HG02678 (cell line): ENCODE results near the gene NIP7.

ENCODE experiments used
- ATAC-seq: cut with Tn5 transposase; IDR thresholded peaks from one replicate; pipeline ENCODE4 v1.9.1; 2021; ENCODE audit warnings: mild to moderate bottlenecking, moderate library complexity; ENCODE audit not compliant: unreplicated experiment

Gene NIP7

GRCh38 chr16:69318177-69318910 is 21.2 kb upstream of the NIP7 start:
- ATAC-seq = no peak

GRCh38 chr16:69318911-69319289 is 20.7 kb upstream of the NIP7 start:
- ATAC-seq = no peak

DNA sequence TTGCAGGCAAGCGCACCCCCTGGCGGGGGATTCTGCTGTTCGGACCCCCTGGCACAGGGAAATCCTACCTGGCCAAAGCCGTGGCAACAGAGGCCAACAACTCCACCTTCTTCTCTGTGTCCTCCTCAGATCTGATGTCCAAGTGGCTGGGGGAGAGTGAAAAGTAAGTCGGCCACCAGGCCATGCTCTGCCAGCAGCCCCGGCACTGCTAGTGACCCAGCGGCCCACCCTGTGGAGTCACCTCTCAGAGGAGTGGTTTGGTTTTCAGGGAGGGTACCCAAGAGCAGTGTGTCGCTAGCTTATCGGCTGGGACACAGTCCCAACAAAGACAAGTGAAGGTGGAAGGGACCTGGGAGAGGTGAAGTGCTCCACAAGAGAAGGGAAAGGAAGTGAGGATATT is 20.2 kb upstream of the NIP7 start:
- ATAC-seq = no peak

GRCh38 chr16:69319826-69320739 is 19.5 kb upstream of the NIP7 start:
- no peak for ATAC-seq

GRCh38 chr16:69320740-69321073 is 18.9 kb upstream of the NIP7 start:
- no peak for ATAC-seq

- no peak for ATAC-seq
Measured at GRCh38 chr16:69321080-69321479, 18.5 kb upstream of the NIP7 start.

- no peak for ATAC-seq
Measured at GRCh38 chr16:69322343-69322742, 17.2 kb upstream of the NIP7 start.

GRCh38 chr16:69323415-69323814 is 16.2 kb upstream of the NIP7 start:
- no peak for ATAC-seq

DNA sequence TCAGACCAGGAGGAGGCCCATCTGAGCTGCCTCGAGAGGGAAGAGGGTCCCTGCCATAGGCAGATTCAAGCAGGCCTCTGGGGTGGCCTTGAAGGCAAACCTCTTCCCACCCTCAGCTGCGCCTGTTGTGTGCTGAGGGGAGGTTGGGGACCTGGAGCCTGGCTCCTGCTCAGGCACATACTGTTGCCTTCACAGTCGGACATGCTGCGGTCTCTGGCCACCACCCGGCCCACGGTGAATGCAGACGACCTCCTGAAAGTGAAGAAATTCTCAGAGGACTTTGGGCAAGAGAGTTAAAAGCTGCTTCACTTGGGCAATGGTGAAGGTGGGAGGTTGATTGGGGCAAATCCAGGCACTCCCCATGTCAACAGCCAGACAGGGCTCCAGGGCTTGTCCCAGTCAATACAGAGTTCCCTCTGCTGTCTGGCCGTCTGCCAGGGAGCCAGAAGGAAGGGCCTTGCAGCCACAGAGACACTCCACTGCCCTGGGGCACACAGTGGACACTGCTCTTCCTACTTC is 15.5 kb upstream of the NIP7 start:
- ATAC-seq = no peak

DNA sequence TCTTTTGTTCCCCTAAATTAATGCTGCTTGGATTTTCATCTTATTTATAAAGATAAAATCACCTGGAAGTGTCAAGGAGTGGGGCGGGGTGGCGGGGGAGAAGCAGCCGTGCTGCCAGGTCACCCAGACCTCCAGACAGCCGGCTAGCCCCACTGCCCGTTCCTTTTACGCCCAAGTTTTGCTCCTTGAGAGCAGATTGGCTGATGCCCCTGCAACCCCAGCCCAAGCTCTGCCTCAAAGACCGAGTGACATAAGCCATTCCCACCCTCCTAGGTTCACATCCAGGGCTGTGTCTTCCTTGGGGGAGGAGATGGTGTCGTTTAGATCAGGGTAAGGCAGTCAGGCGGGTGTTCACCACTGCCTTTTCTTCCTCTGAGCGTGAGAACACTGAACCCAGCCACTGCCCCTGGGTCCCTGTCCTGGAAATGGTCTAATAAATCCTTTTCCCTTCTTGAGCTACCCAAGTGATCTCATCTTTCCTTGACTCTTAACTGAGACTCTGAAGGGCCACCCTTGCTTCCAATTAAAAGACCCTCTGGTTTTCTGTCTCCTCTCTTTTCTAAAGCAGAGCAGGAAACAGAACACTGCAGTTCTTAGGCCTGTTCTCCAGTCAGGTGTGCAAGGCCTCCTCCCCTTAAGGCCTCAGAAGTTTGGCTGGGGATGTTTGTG is 14.9 kb upstream of the NIP7 start:
- ATAC-seq = no peak

DNA sequence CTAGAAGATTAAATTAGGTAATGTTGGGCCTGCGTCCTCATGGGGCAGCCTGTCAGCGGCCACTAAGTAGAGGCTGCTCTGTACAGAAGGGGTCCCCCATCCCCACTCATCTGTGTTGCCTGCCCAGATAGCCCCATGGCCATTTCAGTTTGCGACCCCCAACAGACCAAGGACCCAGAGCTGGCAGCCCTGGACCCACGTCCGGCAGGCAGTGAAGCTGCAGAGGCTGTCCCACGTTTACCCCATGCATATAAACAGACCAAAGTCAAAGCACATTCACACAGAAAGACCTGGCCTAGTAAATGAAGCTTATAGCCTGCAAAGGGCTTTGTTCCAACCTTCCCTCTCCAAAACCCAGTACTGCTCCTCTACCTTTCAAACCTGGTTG is 13.8 kb upstream of the NIP7 start:
- ATAC-seq = no peak

DNA sequence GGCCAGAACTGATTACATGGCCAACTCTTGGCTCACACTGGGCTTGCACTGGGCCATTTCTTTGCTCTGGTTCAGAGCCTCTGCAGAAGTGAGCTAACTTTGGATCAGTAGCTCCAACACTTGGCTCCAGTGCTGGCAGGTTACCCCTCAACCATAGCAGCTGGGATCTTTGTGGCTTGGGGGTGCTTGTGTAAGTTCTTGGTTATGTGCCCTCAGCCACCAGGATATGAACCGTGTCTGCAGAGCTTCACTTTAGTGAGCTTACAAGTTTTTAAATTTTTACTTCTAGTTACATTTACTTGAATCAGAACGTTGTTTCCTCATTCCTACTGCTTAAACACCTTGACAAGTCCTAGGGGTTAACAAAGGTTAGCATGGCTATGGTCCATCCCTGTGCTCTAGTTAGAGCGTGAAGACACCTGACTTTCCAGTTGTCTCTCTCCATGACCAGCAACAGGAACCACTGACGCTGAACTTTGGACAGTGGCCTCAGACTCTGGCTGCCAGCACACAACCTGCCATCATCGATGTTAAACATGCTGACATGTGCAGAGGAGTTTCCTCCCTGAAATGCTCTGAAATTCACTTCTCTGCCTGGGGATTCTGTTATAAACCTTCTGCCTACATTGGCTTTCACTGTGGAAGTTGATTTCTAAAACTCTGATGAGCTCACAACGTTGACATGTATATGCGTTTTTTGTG is 13.2 kb upstream of the NIP7 start:
- no peak for ATAC-seq

DNA sequence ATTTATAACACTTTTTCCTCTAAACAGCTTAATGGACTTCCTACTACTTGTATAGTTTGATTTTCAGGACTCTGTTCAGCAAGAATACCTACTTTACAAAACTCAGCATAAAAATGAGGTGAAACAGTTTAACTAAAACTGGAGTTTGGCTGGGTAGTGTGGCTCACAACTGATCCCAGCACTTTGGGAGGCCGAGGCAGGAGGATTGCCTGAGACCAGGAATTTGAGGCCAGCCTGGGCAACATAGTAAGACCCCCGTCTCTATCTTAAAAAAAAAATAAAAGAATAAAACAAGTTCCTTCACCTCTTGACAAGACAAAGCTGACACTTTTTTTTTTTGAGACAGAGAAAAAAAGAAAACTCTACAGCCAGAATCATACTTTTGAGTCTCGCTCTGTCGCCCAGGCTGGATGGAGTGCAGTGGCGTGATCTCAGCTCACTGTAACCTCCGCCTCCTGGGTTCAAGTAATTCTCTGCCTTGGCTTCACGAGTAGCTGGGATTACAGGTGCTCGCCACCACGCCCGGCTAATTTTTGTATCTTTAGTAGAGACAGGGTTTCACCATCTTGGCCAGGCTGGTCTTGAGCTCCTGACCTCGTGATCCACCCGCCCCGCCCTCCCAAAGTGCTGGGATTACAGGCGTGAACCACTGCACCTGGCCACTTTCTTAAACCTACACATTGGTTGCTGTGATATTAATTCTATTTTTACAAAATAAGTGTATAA is 11.8 kb upstream of the NIP7 start:
- ATAC-seq = no peak

GRCh38 chr16:69328854-69329316 is 10.7 kb upstream of the NIP7 start:
- no peak for ATAC-seq

GRCh38 chr16:69329369-69330285 is 9.9 kb upstream of the NIP7 start:
- peak; percentile 40 for ATAC-seq

GRCh38 chr16:69330286-69331109 is 9.1 kb upstream of the NIP7 start, which contains the start of gene PDF:
Gene PDF (minus strand): TSS chr16:69330588. CDS start chr16:69330570, 18 bp downstream.
- ATAC-seq = peak; percentile 92

- no peak for ATAC-seq
Measured at GRCh38 chr16:69334696-69335095, 4.9 kb upstream of the NIP7 start.
